HEK293 (cell line): Measurements from ENCODE around the gene JKAMP.

Experiments
- ZNF157 ChIP-seq: fragments of 450-650 bp; formaldehyde crosslinking; IDR thresholded peaks from 2 replicates; pipeline ENCODE4 v1.5.1; 2016; ENCODE audit warnings: missing biosample characterization, missing genetic modification characterization
- ZNF324 ChIP-seq: fragments of 450-650 bp; formaldehyde crosslinking; IDR thresholded peaks from 2 replicates; pipeline ENCODE4 v1.5.1; 2016; ENCODE audit warnings: missing biosample characterization, missing genetic modification characterization
- ZNF548 ChIP-seq: fragments of 450-650 bp; formaldehyde crosslinking; IDR thresholded peaks from 2 replicates; pipeline ENCODE4 v1.5.1; 2016; ENCODE audit warnings: missing biosample characterization, missing genetic modification characterization
- ZSCAN4 ChIP-seq: fragments of 450-650 bp; formaldehyde crosslinking; IDR thresholded peaks from 2 replicates; pipeline ENCODE4 v1.5.1; 2017; ENCODE audit warnings: missing biosample characterization, missing genetic modification characterization
- TF ChIP-seq, protein P1 (sequence below): fragments of 450-650 bp; formaldehyde crosslinking; IDR thresholded peaks from 2 replicates; pipeline ENCODE4 v1.5.1; 2016; ENCODE audit warnings: missing biosample characterization, missing genetic modification characterization

DNA sequence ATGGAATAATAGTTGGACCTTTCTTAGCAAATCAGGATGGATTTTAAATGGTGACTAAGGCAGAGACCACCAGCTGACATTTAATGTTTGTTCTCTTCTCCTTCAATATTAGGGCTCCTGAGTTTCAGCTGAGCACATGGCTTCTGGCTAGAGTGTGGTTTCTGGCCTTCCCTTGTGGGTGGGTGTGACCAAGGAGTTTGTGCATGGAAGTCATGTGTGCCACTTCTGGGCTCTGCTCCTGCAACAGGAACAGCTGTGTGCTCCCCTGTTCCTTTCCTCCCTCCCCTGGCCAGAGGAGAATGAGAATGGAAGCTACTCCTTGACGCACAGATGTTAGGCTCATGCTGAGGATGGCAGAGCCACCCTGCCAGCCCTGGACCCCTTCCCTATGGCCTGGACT lies 48.1 kb downstream of the JKAMP start:
- TF ChIP-seq ZNF548 (tag by site-specific recombination) = no peak
- TF ChIP-seq ZNF157 (tag by site-specific recombination) = no peak
- TF ChIP-seq ZSCAN4 (tag by site-specific recombination) = no peak
- TF ChIP-seq, protein P1, sequence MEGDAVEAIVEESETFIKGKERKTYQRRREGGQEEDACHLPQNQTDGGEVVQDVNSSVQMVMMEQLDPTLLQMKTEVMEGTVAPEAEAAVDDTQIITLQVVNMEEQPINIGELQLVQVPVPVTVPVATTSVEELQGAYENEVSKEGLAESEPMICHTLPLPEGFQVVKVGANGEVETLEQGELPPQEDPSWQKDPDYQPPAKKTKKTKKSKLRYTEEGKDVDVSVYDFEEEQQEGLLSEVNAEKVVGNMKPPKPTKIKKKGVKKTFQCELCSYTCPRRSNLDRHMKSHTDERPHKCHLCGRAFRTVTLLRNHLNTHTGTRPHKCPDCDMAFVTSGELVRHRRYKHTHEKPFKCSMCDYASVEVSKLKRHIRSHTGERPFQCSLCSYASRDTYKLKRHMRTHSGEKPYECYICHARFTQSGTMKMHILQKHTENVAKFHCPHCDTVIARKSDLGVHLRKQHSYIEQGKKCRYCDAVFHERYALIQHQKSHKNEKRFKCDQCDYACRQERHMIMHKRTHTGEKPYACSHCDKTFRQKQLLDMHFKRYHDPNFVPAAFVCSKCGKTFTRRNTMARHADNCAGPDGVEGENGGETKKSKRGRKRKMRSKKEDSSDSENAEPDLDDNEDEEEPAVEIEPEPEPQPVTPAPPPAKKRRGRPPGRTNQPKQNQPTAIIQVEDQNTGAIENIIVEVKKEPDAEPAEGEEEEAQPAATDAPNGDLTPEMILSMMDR (tag by site-specific recombination) = no peak
- no peak for TF ChIP-seq ZNF324
